Left lung (tissue), 10 donors: ENCODE data around the gene FAM149B1. TPM values are rescaled to one million over a fixed set of nuclear protein-coding genes. Genes with fewer than 3 reads are reported as not detected.

Experiments
- ATAC-seq: fragments of 200-7000 bp; cut with Tn5 transposase; one replicate; pipeline ENCODE4 v1.9.1; 2020; ENCODE audit warnings: moderate library complexity
- DNase-seq, 4 donors: peaks; one replicate each; pipeline ENCODE4 v3.0.0-alpha.2; 2013 to 2020
- H3K27ac ChIP-seq, 2 donors: fragments of 200-600 bp; sonication (generic) in 1 of 2; one replicate each; pipeline versions ENCODE4 v1.5.0 to v1.8.0; 2020 to 2021
- H3K27me3 ChIP-seq, 2 donors: fragments of 200-600 bp; sonication (generic) in 1 of 2; one replicate each; pipeline versions ENCODE4 v1.5.0 to v1.8.0; 2020 to 2021
- H3K36me3 ChIP-seq, 2 donors: fragments of 200-600 bp; sonication (generic) in 1 of 2; one replicate each; pipeline versions ENCODE4 v1.5.0 to v1.8.0; 2020 to 2021
- H3K4me1 ChIP-seq, 2 donors: fragments of 200-600 bp; one replicate each; pipeline ENCODE4 v1.8.0; 2021
- H3K4me3 ChIP-seq, 2 donors: fragments of 200-600 bp; sonication (generic) in 1 of 2; one replicate each; pipeline versions ENCODE4 v1.5.0 to v1.8.0; 2020 to 2021; ENCODE audit warnings: mild to moderate bottlenecking in 1 of 2
- H3K9me3 ChIP-seq, 2 donors: fragments of 200-600 bp; sonication (generic) in 1 of 2; one replicate each; pipeline versions ENCODE4 v1.5.0 to v1.8.0; 2020 to 2021
- intact Hi-C, 2 donors: fragments of 100-400 bp; cut with DNase I; formaldehyde crosslinking; loops; one replicate each; pipeline versions ENCODE4 v1.11.2 to v1.14.2; 2022
- polyA plus RNA-seq, 6 donors: library from polyadenylated mRNA; unstranded; fragments of 120-200 nt; gene quantifications; one replicate each; pipeline ENCODE4 v1.2.1, GENCODE V29; 2013; ENCODE audit not compliant: insufficient read length in 6 of 6
- total RNA-seq, 2 donors: library from RNA; stranded (reverse); fragmentation: NEBNext Ultra II Directional; extraction: Animal tissue kit (Norgen Biotek cat#: 25700); gene quantifications; one replicate each; pipeline ENCODE4 v1.2.1, GENCODE V29; 2021
- TF ChIP-seq, protein P1 (sequence below), 2 donors: fragments of 200-600 bp; sonication (generic) in 1 of 2; IDR thresholded peaks; one replicate each; pipeline versions ENCODE4 v1.5.0 to v1.8.0; 2021; ENCODE audit warnings: antibody characterized with exemption in 2 of 2
- donor health status: DM: no; HTN: yes; CAD: no.
- donor health status: DM: no; HTN: no; CAD: no.

The FAM149B1 gene
- total and polyA plus RNA-seq, 8 donors: 20.4 to 58.8 (median 49.8) TPM

DNA sequence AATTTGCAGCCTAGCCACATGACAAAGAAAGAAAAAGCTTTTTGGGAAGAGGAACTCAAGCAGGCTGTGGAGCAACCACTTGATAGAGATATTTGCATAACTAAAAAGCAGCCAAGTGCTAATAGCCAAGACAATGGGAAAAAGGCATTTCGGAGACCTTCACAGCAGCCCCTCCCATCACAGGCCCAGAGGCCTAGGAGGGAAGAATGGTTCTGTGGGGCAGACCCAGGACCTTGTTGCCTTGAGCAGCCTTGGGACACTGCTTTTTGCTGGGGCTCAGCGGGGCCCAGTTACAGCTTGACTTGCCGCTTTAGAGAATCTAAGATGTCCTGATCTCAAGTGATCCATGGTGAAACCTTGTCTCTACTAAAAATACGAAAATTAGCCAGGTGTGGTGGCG is 38.5 kb downstream of the FAM149B1 start:
- ATAC-seq (no peak), DNase-seq (no peak)
- intact Hi-C loops: no loop called here
- H3K4me3 ChIP-seq: no peak overlapping the region
- H3K36me3 ChIP-seq: peaks cover 0 to 29% of the 10 kb centered on the region in 2 donors
- H3K27ac ChIP-seq: no peak overlapping the region
- H3K9me3 ChIP-seq: no peaks in the 10 kb centered on the region
- TF ChIP-seq, protein P1, sequence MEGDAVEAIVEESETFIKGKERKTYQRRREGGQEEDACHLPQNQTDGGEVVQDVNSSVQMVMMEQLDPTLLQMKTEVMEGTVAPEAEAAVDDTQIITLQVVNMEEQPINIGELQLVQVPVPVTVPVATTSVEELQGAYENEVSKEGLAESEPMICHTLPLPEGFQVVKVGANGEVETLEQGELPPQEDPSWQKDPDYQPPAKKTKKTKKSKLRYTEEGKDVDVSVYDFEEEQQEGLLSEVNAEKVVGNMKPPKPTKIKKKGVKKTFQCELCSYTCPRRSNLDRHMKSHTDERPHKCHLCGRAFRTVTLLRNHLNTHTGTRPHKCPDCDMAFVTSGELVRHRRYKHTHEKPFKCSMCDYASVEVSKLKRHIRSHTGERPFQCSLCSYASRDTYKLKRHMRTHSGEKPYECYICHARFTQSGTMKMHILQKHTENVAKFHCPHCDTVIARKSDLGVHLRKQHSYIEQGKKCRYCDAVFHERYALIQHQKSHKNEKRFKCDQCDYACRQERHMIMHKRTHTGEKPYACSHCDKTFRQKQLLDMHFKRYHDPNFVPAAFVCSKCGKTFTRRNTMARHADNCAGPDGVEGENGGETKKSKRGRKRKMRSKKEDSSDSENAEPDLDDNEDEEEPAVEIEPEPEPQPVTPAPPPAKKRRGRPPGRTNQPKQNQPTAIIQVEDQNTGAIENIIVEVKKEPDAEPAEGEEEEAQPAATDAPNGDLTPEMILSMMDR (IDR thresholded peaks at IDR 0.05): no peak
- H3K4me1 ChIP-seq: no peaks in the 10 kb centered on the region
- no peaks in the 10 kb centered on the region for H3K27me3 ChIP-seq

DNA sequence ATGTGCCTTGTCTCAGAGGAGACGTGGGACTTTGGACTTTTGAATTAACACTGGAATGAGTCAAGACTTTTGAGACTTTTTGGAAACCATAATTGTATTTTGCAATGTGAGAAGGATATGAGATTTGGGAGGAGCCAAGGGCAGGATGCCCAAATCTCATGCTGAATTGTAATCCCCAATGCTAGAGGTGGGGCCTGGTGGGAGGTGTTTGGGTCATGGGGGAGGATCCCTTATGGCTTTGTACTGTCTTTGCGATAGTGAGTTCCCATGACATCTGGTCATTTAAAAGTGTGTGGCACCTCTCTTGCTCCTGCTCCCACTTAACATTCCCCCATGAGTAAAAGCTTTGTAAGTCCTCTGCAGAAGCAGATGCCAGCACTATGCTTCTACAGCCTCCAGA is 40.0 kb downstream of the FAM149B1 start:
- intact Hi-C loops: no loop called here
- Histone ChIP-seq H3K27me3 (no peaks in the 10 kb centered on the region), H3K36me3 (peaks cover 0 to 29% of the 10 kb centered on the region in 2 donors), H3K4me3 (no peak overlapping the region), H3K27ac (no peak overlapping the region), H3K9me3 (no peaks in the 10 kb centered on the region), H3K4me1 (no peaks in the 10 kb centered on the region)
- no peak for ATAC-seq
- DNase-seq: no peak
- TF ChIP-seq, protein P1 (IDR thresholded peaks at IDR 0.05): no peak

DNA sequence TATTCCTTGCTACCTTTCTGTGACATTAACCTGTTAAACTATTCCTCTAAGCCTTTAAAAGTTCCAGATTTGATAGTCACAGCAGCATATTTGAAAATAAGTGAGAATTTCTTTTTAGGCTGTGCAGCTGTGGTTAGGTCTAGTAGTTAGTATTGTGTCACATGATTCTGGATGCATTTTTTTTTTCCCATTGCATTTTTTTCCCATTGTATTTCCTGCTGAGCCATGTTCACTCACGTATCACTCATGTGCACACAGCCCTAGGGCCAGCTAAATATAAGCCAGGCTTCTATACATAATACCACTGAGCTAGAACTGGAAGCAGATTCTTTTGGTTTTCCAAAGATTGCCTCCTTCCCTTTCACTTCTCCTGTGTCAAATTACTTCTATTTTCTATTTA is 41.8 kb downstream of the FAM149B1 start:
- ATAC-seq: no peak
- no peaks in the 10 kb centered on the region for H3K27me3 ChIP-seq
- TF ChIP-seq, protein P1 (IDR thresholded peaks at IDR 0.05): no peak
- no peak overlapping the region for H3K27ac ChIP-seq
- intact Hi-C loops: no loop called here
- peaks cover 0 to 29% of the 10 kb centered on the region in 2 donors for H3K36me3 ChIP-seq
- no peak for DNase-seq
- no peaks in the 10 kb centered on the region for H3K4me1 ChIP-seq
- H3K4me3 ChIP-seq: no peak overlapping the region
- no peaks in the 10 kb centered on the region for H3K9me3 ChIP-seq

DNA sequence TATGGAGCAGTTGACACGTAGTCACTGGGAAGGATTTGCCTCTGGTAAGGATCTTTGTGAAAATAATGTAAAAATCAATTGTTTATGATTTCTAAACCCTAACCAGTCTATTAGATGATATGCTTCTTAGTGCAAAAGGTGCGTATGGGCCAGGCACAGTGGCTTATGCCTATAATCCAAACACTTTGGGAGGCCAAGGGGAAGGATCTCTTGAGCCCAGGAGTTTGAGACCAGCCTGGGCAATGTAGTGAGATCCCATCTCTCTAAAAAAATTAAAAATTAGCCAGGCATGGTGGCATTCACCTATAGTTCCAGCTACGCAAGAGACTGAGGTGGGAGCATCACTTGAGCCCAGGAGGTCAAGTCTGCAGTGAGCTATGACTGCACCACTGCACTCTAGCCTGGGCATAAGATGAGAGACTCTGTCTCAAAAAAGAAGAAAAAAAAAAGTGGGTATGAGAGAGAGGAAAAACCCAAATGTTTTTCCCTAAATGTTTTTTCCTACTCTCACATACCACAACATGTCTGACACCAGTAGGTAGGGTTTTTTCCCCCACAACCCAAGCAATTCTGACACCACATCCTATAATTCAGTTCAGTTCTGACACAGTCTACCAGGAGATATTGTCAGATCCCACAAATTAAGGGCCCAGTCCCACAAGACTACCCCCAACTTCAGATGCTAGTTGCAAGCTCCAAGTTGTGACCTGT is 42.6 kb downstream of the FAM149B1 start:
- H3K4me1 ChIP-seq: no peaks in the 10 kb centered on the region
- no peak for DNase-seq
- no peak overlapping the region for H3K4me3 ChIP-seq
- H3K27me3 ChIP-seq: no peaks in the 10 kb centered on the region
- TF ChIP-seq, protein P1 (IDR thresholded peaks at IDR 0.05): no peak
- intact Hi-C loops: no loop called here
- H3K27ac ChIP-seq: no peak overlapping the region
- H3K36me3 ChIP-seq: peaks cover 0 to 29% of the 10 kb centered on the region in 2 donors
- no peak for ATAC-seq
- no peaks in the 10 kb centered on the region for H3K9me3 ChIP-seq

DNA sequence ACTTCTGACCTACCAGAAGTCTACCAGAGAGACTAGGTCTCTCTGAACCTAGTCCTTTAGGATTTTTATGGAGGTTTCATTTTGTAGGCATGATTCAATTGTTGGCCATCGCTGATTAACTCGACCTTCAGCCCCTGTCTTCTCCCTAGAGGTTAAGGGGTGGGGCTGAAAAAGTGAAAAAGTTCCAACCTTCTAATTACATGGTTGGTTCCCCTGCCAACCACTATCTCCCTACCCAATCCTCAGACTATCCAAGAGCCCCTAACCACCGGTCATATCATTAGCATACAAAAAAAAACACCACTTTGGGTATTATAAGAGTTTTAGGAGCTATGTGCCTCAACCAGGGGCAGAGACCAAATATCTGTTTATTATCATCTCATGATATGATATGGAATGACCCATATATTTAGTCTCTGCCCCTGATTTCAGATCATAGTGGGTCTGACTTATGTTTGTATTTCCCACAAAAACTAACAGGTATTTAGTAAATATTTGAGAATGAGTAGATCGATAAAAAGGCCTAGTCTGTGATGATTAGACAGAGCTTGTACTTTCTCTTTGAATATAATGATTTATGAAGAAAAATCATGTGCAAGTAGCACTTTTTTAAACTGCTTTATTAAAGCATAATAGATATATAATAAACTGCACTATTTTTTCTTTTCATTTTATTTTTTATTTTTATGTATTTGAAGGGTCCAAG is 43.3 kb downstream of the FAM149B1 start:
- TF ChIP-seq, protein P1 (IDR thresholded peaks at IDR 0.05): no peak
- peaks cover 0 to 29% of the 10 kb centered on the region in 2 donors for H3K36me3 ChIP-seq
- H3K9me3 ChIP-seq: no peaks in the 10 kb centered on the region
- DNase-seq (no peak), ATAC-seq (no peak)
- H3K27ac ChIP-seq: no peak overlapping the region
- intact Hi-C loops: no loop called here
- no peaks in the 10 kb centered on the region for H3K27me3 ChIP-seq
- H3K4me1 ChIP-seq: no peaks in the 10 kb centered on the region
- no peak overlapping the region for H3K4me3 ChIP-seq
